HG03469 (cell line): ENCODE measurements around the gene AIFM2.

Source experiments
- ATAC-seq: cut with Tn5 transposase; IDR thresholded peaks from one replicate; pipeline ENCODE4 v1.9.1; 2021; ENCODE audit warnings: mild to moderate bottlenecking, moderate library complexity, moderate number of reproducible peaks; ENCODE audit not compliant: unreplicated experiment

AIFM2 gene

GRCh38 chr10:70063418-70064098 is 69.1 kb downstream of the AIFM2 start:
- no peak for ATAC-seq
